ENCODE measurements around the gene KCNE4. TPM values are rescaled to one million over a fixed set of nuclear protein-coding genes. Genes with fewer than 3 reads are reported as not detected.

KCNE4 gene
- total RNA-seq, 4 donors from 2014 or later: 9.8 to 52.8 (median 25.4) TPM

DNA sequence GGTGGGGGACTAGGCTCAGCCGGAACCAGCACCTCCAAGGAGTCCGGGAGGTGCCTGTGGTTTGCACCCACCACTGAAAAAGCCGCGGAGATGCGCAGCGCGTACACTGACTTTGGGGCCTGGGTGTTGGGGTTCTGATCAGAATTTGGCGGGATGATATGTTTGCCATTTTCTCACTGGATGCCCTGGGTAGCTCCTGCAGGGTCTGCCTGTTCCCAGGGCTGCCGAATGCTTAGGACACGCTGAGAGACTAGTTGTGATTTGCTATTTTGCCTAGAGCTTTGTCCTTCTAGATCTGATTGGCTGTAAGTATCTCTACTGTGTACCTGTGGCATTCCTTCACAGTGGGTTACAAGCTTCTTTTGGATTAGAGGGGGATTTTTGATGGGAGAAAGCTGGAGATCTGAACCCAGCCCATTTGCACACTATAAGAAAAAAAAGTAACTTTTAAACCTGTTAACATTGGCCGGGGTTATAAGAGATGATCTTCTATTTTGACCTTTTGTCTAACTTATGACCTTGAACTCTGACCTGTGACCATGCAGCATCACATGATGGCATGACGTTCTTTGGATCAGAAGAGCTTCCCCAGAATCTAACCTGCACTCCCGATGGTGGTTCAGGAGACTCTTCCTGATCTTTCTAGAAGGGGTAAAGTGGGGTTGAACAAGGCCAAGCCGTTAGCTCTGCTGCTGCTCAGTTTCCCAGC lies 1.6 kb downstream of the KCNE4 start:
- H3K4me3 ChIP-seq: peak overlapping the region; percentile 41 to 59
- no peaks in the 10 kb centered on the region for H3K27me3 ChIP-seq
- H3K4me1 ChIP-seq: peaks cover 0 to 7% of the 10 kb centered on the region in 2 donors
- no peaks in the 10 kb centered on the region for H3K36me3 ChIP-seq
- intact Hi-C loops (cut with DNase I; ENCODE audit: low total_unique reads): no loop called here
- DNase-seq: peak; percentile 35 to 39
- H3K9me3 ChIP-seq: no peaks in the 10 kb centered on the region
- TF ChIP-seq, protein P1, sequence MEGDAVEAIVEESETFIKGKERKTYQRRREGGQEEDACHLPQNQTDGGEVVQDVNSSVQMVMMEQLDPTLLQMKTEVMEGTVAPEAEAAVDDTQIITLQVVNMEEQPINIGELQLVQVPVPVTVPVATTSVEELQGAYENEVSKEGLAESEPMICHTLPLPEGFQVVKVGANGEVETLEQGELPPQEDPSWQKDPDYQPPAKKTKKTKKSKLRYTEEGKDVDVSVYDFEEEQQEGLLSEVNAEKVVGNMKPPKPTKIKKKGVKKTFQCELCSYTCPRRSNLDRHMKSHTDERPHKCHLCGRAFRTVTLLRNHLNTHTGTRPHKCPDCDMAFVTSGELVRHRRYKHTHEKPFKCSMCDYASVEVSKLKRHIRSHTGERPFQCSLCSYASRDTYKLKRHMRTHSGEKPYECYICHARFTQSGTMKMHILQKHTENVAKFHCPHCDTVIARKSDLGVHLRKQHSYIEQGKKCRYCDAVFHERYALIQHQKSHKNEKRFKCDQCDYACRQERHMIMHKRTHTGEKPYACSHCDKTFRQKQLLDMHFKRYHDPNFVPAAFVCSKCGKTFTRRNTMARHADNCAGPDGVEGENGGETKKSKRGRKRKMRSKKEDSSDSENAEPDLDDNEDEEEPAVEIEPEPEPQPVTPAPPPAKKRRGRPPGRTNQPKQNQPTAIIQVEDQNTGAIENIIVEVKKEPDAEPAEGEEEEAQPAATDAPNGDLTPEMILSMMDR (IDR thresholded peaks at IDR 0.05): no peak
- TF ChIP-seq POLR2A (IDR thresholded peaks at IDR 0.05): no peak
- H3K27ac ChIP-seq: peak overlapping the region; percentile 83 to 97

DNA sequence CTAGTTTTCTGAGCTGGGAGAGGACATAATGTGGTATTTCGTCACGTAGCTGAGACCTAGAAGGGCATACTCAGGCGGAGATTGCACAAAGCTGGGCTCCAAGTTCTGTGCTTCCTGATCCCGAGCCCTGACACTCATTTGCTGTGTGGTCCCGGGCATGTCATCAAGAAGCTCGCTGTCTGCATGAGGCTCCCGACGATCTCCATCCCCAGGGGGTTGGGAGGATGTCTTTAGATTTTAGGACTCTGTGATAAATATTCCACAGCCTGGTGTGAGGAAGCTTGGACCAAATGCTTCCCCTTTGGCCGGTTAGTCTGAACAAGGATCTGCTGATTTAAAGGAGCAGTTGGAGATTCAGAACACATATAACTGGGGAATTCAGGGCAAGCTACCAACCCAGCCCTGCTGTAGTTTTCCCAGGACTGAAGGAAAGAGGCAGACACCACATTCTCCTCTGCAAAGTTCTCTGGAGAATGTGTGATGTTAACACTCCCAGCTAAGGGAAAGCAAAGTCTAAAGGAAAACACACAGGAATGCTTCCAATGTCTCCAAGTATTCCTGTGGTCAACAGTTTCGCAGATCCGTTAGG lies 2.3 kb downstream of the KCNE4 start:
- Histone ChIP-seq H3K27me3 (no peaks in the 10 kb centered on the region), H3K9me3 (no peaks in the 10 kb centered on the region), H3K4me1 (peaks cover 0 to 7% of the 10 kb centered on the region in 2 donors), H3K27ac (peak overlapping the region; percentile 83 to 97), H3K36me3 (no peaks in the 10 kb centered on the region), H3K4me3 (peak overlapping the region; percentile 41 to 59)
- TF ChIP-seq, protein P1 (IDR thresholded peaks at IDR 0.05): no peak
- peak in 1 of 2 donors; percentile 26 for TF ChIP-seq POLR2A (IDR thresholded peaks at IDR 0.05)
- peak; percentile 78 to 79 for DNase-seq
- intact Hi-C loops (cut with DNase I; ENCODE audit: low total_unique reads): no loop called here

DNA sequence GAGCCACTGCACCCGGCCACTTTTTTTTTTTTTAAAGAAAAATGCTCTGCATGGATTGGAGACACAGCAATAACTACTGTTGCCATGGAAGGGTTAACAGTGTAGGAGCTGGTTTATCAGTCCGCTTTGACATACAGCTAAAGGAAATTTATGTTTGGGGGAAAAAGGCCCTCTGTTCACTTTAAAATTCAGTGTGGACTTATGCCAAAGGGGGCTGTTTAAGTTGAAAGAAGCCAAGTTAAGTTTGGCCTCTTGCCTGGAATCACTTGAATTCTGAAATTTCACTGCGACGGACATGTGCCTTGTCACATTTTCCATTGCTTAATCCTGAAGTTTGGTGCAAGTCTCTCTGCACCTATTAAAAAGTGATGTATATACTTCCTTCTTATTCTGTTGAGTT lies 3.1 kb downstream of the KCNE4 start:
- Histone ChIP-seq H3K27ac (peak overlapping the region; percentile 83 to 97), H3K27me3 (no peaks in the 10 kb centered on the region), H3K9me3 (no peaks in the 10 kb centered on the region), H3K36me3 (no peaks in the 10 kb centered on the region), H3K4me1 (peaks cover 0 to 7% of the 10 kb centered on the region in 2 donors), H3K4me3 (peak overlapping the region in 1 of 2 donors; percentile 59)
- intact Hi-C loops (cut with DNase I; ENCODE audit: low total_unique reads): no loop called here
- TF ChIP-seq, protein P1 (IDR thresholded peaks at IDR 0.05): no peak
- no peak for TF ChIP-seq POLR2A (IDR thresholded peaks at IDR 0.05)
- no peak for DNase-seq

DNA sequence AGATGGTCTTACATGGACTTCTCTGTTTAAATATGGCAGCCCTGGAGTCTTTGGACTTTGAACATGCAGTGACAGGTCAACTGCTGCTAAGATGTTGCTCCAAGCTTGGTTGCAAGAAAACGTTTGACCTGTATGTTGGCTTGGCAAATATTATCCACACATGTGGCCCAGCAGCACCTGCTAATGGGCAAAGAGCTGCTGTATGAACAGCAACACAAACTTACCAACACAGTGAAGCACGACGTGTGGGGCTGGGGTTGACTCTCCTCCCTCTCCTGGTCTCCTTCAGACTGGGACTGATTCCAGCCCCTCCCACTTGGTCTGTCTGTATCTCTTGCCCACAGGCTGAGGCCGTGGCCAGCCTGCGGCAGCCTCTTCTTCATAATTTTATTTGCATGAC lies 3.8 kb downstream of the KCNE4 start:
- peak; percentile 54 to 64 for DNase-seq
- no peak overlapping the region for H3K4me3 ChIP-seq
- TF ChIP-seq POLR2A (IDR thresholded peaks at IDR 0.05): no peak

DNA sequence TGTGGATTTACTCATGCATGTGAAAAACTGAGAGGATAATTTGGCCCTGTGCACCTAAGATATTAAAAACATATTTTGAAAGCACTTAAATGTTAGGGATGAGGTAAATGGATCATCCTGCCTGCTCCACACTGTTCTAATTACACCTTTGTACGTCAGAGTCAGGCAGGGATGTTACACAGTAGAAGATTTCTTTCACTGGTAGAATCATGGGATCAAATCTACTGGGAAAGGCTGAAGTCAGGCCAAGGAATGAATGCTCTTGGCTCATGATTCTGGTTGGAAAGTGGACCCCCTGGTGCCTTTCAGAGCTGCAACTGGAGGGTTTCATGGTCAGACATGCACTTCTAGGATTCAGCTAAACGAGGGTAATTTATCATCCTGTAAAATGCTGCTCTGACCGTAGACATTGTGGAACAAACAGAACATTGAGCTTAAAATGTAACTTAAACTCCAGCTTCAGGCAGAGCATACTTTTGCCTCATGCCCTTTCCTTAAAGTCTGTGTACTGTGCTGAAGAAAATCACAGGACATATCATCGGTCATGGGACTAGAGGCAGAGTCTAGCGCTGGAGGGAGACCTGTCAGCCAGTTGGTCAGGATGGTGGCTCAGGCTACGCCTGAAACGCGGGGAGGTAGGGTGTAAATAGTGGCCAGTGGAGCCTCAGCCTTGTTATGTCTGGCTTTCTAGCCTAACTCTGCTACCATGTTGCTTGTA lies 4.9 kb downstream of the KCNE4 start:
- H3K27ac ChIP-seq: peak overlapping the region; percentile 83 to 97
- H3K9me3 ChIP-seq: no peaks in the 10 kb centered on the region
- intact Hi-C loops (cut with DNase I; ENCODE audit: low total_unique reads): no loop called here
- no peaks in the 10 kb centered on the region for H3K36me3 ChIP-seq
- peak; percentile 35 to 43 for DNase-seq
- TF ChIP-seq POLR2A (IDR thresholded peaks at IDR 0.05): no peak
- TF ChIP-seq, protein P1 (IDR thresholded peaks at IDR 0.05): no peak
- H3K27me3 ChIP-seq: no peaks in the 10 kb centered on the region
- peaks cover 0 to 7% of the 10 kb centered on the region in 2 donors for H3K4me1 ChIP-seq
- no peak overlapping the region for H3K4me3 ChIP-seq

More for the DNA sequence above, 3.8 kb downstream of the KCNE4 start:
- Histone ChIP-seq H3K36me3 (no peaks in the 10 kb centered on the region), H3K4me1 (peaks cover 0 to 7% of the 10 kb centered on the region in 2 donors), H3K9me3 (no peaks in the 10 kb centered on the region), H3K27me3 (no peaks in the 10 kb centered on the region), H3K27ac (peak overlapping the region; percentile 83 to 97)
- intact Hi-C loops (cut with DNase I; ENCODE audit: low total_unique reads): no loop called here
